Glutamatergic neuron (in vitro differentiated cells): Measurements from ENCODE around the gene LARP4. TPM values are rescaled to one million over a fixed set of nuclear protein-coding genes. Genes with fewer than 3 reads are reported as not detected.
A peak's percentile ranks its signal among the peaks of the same experiment; 100 is the strongest.
"Not testable (repeated sequence)": the region's sequence is repeated elsewhere in the genome, so short reads cannot be mapped to it uniquely, and the experiment has no call there.

Source experiments
- DNase-seq: peaks from one replicate; pipeline ENCODE4 v3.0.0; 2022
- H3K27ac Mint-ChIP-seq: one replicate; pipeline ENCODE4 v1.8.0; 2020; ENCODE audit warnings: mild to moderate bottlenecking, mixed read lengths, inconsistent platforms; ENCODE audit not compliant: unreplicated experiment
- H3K27me3 Mint-ChIP-seq: one replicate; pipeline ENCODE4 v1.8.0; 2020; ENCODE audit warnings: mild to moderate bottlenecking, moderate library complexity, mixed read lengths, inconsistent platforms; ENCODE audit not compliant: unreplicated experiment
- H3K36me3 Mint-ChIP-seq: one replicate; pipeline ENCODE4 v1.8.0; 2020; ENCODE audit warnings: mild to moderate bottlenecking, mixed read lengths, inconsistent platforms; ENCODE audit not compliant: unreplicated experiment
- H3K4me1 Mint-ChIP-seq: one replicate; pipeline ENCODE4 v1.8.0; 2020; ENCODE audit warnings: mild to moderate bottlenecking, low read depth, mixed read lengths, inconsistent platforms; ENCODE audit not compliant: unreplicated experiment
- H3K4me3 Mint-ChIP-seq: one replicate; pipeline ENCODE4 v1.8.0; 2020; ENCODE audit warnings: mild to moderate bottlenecking, mixed read lengths, inconsistent platforms; ENCODE audit not compliant: unreplicated experiment
- H3K9me3 Mint-ChIP-seq: one replicate; pipeline ENCODE4 v1.8.0; 2020; ENCODE audit warnings: mild to moderate bottlenecking, moderate library complexity, mixed read lengths, inconsistent platforms; ENCODE audit not compliant: unreplicated experiment
- CTCF ChIP-seq: fragments of 200-600 bp; sonication (generic); IDR thresholded peaks from one replicate; pipeline ENCODE4 v1.5.0; 2021; ENCODE audit not compliant: partially characterized antibody, unreplicated experiment
- total RNA-seq: library from RNA; stranded (reverse); fragmentation: NEBNext Ultra II Directional; extraction: Animal tissue kit (Norgen Biotek cat#: 25700); gene quantifications from one replicate; pipeline ENCODE4 v1.2.1, GENCODE V29; 2021; ENCODE audit not compliant: unreplicated experiment

Gene LARP4
- total RNA-seq, 1 donor from 2014 or later, result 33.8 TPM

- no peak for TF ChIP-seq CTCF
Measured at GRCh38 chr12:50482571-50482970, 81.9 kb downstream of the LARP4 start.

GRCh38 chr12:50483488-50483887 is 82.8 kb downstream of the LARP4 start:
- no peak overlapping the region for H3K4me3 Mint-ChIP-seq
- H3K36me3 Mint-ChIP-seq, result no peaks in the 10 kb centered on the region
- peaks cover 3% of the 10 kb centered on the region for H3K27me3 Mint-ChIP-seq
- H3K9me3 Mint-ChIP-seq, result no peaks in the 10 kb centered on the region
- no peak for TF ChIP-seq CTCF
- no peak for DNase-seq
- no peaks in the 10 kb centered on the region for H3K4me1 Mint-ChIP-seq
- no peak overlapping the region for H3K27ac Mint-ChIP-seq

More at GRCh38 chr12:50482571-50482970, 81.9 kb downstream of the LARP4 start:
- no peak overlapping the region for H3K27ac Mint-ChIP-seq
- peaks cover 3% of the 10 kb centered on the region for H3K27me3 Mint-ChIP-seq
- no peak for DNase-seq
- no peaks in the 10 kb centered on the region for H3K36me3 Mint-ChIP-seq
- H3K9me3 Mint-ChIP-seq, result no peaks in the 10 kb centered on the region
- H3K4me1 Mint-ChIP-seq, result no peaks in the 10 kb centered on the region
- H3K4me3 Mint-ChIP-seq, result no peak overlapping the region

GRCh38 chr12:50488801-50489200 is 88.1 kb downstream of the LARP4 start:
- no peak overlapping the region for H3K27ac Mint-ChIP-seq
- H3K9me3 Mint-ChIP-seq, result peaks cover 7% of the 10 kb centered on the region
- peaks cover 2% of the 10 kb centered on the region for H3K27me3 Mint-ChIP-seq
- H3K36me3 Mint-ChIP-seq, result peaks cover 11% of the 10 kb centered on the region
- no peak overlapping the region for H3K4me3 Mint-ChIP-seq
- TF ChIP-seq CTCF, result no peak
- no peaks in the 10 kb centered on the region for H3K4me1 Mint-ChIP-seq
- DNase-seq, result no peak

- not testable (repeated sequence) for H3K4me1 Mint-ChIP-seq, H3K27me3 Mint-ChIP-seq, H3K27ac Mint-ChIP-seq
- H3K9me3 Mint-ChIP-seq, result peaks cover 16% of the 10 kb centered on the region
- peaks cover 27% of the 10 kb centered on the region for H3K36me3 Mint-ChIP-seq
- DNase-seq, result peak; percentile 30
- peak overlapping the region; percentile 0 for H3K4me3 Mint-ChIP-seq
Measured at GRCh38 chr12:50498119-50498518, 97.4 kb downstream of the LARP4 start.

GRCh38 chr12:50504798-50505674 is 104.4 kb downstream of the LARP4 start, which contains the start of gene DIP2B:
TSS of gene DIP2B (plus strand) at chr12:50504985. CDS start at chr12:50505141, 156 bp downstream.
- Mint-ChIP-seq H3K27me3 (peaks cover 3% of the 10 kb centered on the region), H3K4me1 (peaks cover 11% of the 10 kb centered on the region), H3K4me3 (peak within 1 kb of the TSS; percentile 99), H3K36me3 (no peaks in the 10 kb centered on the region), H3K9me3 (peaks cover 8% of the 10 kb centered on the region), H3K27ac (peak within 1 kb of the TSS; percentile 98)
- peak; percentile 84 for TF ChIP-seq CTCF
- DNase-seq, result peak; percentile 97
